ENCODE data around the gene BANK1. TPM values are rescaled to one million over a fixed set of nuclear protein-coding genes. Genes with fewer than 3 reads are reported as not detected.

Gene BANK1
- polyA plus RNA-seq, 1 experiment: 0.40 TPM

DNA sequence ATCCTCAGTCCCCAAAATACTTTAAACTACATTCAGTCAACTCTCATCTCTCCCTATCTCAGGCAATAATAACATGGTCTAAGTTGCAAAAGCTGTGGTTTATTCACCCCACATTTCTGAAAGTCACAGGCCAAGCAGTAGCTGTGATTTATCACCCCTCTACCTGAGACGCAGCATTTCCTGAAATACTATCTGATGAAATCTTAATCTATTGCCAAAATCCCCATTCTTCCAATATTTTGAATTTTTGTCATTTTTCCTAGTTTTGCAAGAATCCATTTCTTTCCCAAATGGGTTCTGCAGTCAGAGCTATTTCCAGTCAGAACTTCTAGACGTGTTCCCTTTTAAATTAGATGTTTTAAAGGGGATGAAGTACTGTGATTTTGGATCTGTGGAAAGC lies 148.3 kb downstream of the BANK1 start:
- no peaks in the 10 kb centered on the region for H3K27me3 ChIP-seq (ENCODE audit: control insufficient read depth, insufficient read depth, low read length)
- ChIA-PET POLR2A (no interaction called here), CTCF (no interaction called here)
- no peak for DNase-seq (ENCODE audit: low read depth)
- no peaks in the 10 kb centered on the region for H3K36me3 ChIP-seq (ENCODE audit: control insufficient read depth, insufficient read depth, low read length)
- H3K4me3 ChIP-seq (ENCODE audit: low read depth, low read length): no peak overlapping the region
- no peak for TF ChIP-seq CTCF (IDR thresholded peaks at IDR 0.05; ENCODE audit: insufficient read depth, low read depth, low read length)

GRCh38 chr4:101941816-101942358 lies 151.4 kb downstream of the BANK1 start:
- no peaks in the 10 kb centered on the region for H3K27me3 ChIP-seq (ENCODE audit: control insufficient read depth, insufficient read depth, low read length)
- H3K36me3 ChIP-seq (ENCODE audit: control insufficient read depth, insufficient read depth, low read length): no peaks in the 10 kb centered on the region
- ChIA-PET POLR2A (no interaction called here), CTCF (no interaction called here)
- no peak for TF ChIP-seq CTCF (IDR thresholded peaks at IDR 0.05; ENCODE audit: insufficient read depth, low read depth, low read length)
- H3K4me3 ChIP-seq (ENCODE audit: low read depth, low read length): no peak overlapping the region
- no peak for DNase-seq (ENCODE audit: low read depth)

DNA sequence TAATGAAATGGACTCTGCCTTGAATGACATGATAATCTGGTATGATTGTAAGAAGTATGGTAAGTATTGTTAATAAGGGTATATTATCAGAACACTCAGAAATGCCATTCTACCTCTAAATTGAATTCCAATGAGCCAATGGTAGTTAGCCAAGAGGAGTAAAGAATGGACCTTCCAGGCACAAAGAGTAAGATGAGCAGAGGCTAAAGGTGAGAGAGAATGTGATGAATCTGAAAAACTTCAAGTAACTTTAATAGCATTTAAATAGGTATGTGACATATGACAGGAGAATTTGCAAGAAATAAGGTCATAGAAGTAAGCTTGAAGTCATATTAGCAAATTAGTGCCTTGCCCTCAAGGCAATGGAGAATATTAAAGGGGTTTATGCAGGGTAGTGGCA lies 152.4 kb downstream of the BANK1 start:
- no peak for DNase-seq (ENCODE audit: low read depth)
- no peak for TF ChIP-seq CTCF (IDR thresholded peaks at IDR 0.05; ENCODE audit: insufficient read depth, low read depth, low read length)
- Histone ChIP-seq H3K4me3 (ENCODE audit: low read depth, low read length) (no peak overlapping the region), H3K36me3 (ENCODE audit: control insufficient read depth, insufficient read depth, low read length) (no peaks in the 10 kb centered on the region), H3K27me3 (ENCODE audit: control insufficient read depth, insufficient read depth, low read length) (no peaks in the 10 kb centered on the region)
- ChIA-PET POLR2A (no interaction called here), CTCF (no interaction called here)

DNA sequence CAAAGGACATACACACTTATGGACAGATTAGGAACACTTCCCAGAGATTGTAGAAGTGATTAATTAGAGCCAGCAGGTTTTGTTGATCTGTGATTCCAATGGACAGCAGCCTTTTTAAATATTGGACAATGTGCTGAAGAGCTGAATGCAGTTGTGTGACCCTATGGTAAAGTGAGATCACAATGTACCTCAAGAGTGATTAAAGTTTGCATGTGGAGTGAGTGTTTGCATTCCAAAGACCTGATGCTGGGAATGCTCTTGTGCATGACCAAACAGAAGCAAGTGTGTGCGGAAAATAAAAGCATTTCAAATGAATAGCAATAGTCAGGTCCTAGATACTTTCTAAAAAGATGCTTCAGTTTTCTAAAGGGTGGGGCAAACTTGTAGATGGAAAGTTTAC lies 154.1 kb downstream of the BANK1 start:
- no peak for TF ChIP-seq CTCF (IDR thresholded peaks at IDR 0.05; ENCODE audit: insufficient read depth, low read depth, low read length)
- H3K27me3 ChIP-seq (ENCODE audit: control insufficient read depth, insufficient read depth, low read length): no peaks in the 10 kb centered on the region
- no peak overlapping the region for H3K4me3 ChIP-seq (ENCODE audit: low read depth, low read length)
- CTCF ChIA-PET: no interaction called here
- no peaks in the 10 kb centered on the region for H3K36me3 ChIP-seq (ENCODE audit: control insufficient read depth, insufficient read depth, low read length)
- POLR2A ChIA-PET: no interaction called here
- DNase-seq (ENCODE audit: low read depth): peak; percentile 23

GRCh38 chr4:101948055-101948454 lies 157.5 kb downstream of the BANK1 start:
- DNase-seq (ENCODE audit: low read depth): no peak
- ChIA-PET CTCF (no interaction called here), POLR2A (no interaction called here)
- no peak for TF ChIP-seq CTCF (IDR thresholded peaks at IDR 0.05; ENCODE audit: insufficient read depth, low read depth, low read length)
- Histone ChIP-seq H3K36me3 (ENCODE audit: control insufficient read depth, insufficient read depth, low read length) (no peaks in the 10 kb centered on the region), H3K4me3 (ENCODE audit: low read depth, low read length) (no peak overlapping the region), H3K27me3 (ENCODE audit: control insufficient read depth, insufficient read depth, low read length) (no peaks in the 10 kb centered on the region)
